NCI-H460 (cell line): ENCODE data around the gene PDPK1. TPM values are rescaled to one million over a fixed set of nuclear protein-coding genes. Genes with fewer than 3 reads are reported as not detected.
"Not testable (repeated sequence)": the region's sequence is repeated elsewhere in the genome, so short reads cannot be mapped to it uniquely, and the experiment has no call there.

Source experiments
- DNase-seq: peaks from one replicate; pipeline ENCODE4 v3.0.0-alpha.2; 2016; ENCODE audit warnings: low read depth; ENCODE audit errors: extremely low read depth
- total RNA-seq: library from RNA; depleted of rRNA; stranded (reverse); fragments of >200 nt; shearing (Covaris generic); gene quantifications from 2 replicates; pipeline ENCODE4 v1.2.3, GENCODE V29; 2014

The PDPK1 gene
- total RNA-seq, 1 experiment from 2014 or later, result 22.5 TPM

GRCh38 chr16:2539192-2539844 is 1.5 kb downstream of the PDPK1 start:
- not testable (repeated sequence) for DNase-seq

GRCh38 chr16:2539845-2540458 is 2.1 kb downstream of the PDPK1 start:
- DNase-seq, result not testable (repeated sequence)

DNA sequence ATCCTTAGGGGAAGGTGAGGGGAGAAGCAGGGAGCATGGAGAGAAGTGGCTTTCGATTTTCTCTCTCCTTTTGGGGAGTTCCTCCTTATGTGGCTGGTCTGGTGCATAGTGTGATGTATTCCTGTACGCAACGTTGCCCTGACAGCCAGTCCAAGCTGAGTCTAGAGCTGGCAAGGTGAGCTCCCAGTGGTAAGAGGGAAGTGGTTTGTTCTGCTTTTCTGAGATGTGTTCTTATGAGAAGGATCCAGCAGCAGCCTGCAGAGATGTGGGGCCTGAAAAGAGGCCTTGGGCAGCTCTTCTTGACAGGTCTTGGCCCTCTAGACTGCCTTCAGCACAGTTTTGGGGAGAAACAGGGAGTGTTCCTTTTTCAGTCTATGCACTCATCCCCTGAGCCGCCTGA is 3.1 kb downstream of the PDPK1 start:
- DNase-seq, result not testable (repeated sequence)

DNA sequence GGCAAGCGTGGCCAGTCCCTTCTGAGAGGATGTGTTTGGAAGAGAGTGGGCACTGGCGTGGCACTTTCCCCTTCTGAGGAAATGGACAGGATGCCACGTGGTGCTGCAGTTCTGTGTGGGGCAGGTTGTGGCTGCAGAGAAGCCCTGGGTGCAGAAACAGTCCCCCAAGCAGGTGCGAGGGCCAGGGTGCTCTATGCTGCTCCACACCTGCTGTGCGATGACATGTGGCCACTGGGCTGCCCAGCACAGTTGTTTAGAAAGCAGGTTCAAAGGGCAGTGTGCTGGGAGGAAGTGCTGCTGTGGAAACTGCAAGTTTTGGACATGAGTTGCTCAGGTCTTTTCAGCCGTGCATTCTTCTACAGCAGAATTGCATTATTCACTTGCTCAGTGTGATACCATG is 3.6 kb downstream of the PDPK1 start:
- not testable (repeated sequence) for DNase-seq

- not testable (repeated sequence) for DNase-seq
Observed at GRCh38 chr16:2543771-2544170, 6.0 kb downstream of the PDPK1 start.

DNA sequence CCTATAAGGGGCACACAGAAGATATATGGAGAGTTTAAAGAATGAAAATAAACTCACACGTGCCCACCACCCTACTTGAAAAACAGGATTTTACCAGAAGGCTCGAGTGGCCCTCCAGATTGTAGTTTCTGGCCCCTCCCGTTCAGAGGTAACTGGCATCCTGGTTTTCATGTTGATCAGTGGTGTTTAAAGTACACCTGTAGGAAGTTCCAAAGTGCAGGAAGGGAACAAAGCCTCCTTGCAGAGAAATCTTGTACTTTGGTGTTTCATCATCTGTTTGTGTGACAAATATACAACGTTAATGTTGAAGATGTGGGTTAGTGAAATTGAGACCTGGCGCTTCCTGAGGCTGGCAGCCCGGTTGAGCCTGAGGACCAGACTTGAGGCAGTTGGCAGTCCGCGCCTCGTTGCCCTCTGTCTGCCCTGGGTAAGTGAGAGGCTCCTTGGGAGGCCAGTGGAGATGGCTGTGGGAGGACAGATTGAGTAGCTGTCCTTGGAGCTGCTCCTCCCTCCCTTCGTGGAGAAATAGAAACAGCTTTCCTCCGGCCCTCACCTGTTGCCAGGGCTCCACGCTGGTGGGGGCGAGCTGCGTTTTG is 12.6 kb downstream of the PDPK1 start:
- not testable (repeated sequence) for DNase-seq

- not testable (repeated sequence) for DNase-seq
Observed at GRCh38 chr16:2551420-2551889, 13.6 kb downstream of the PDPK1 start.

DNA sequence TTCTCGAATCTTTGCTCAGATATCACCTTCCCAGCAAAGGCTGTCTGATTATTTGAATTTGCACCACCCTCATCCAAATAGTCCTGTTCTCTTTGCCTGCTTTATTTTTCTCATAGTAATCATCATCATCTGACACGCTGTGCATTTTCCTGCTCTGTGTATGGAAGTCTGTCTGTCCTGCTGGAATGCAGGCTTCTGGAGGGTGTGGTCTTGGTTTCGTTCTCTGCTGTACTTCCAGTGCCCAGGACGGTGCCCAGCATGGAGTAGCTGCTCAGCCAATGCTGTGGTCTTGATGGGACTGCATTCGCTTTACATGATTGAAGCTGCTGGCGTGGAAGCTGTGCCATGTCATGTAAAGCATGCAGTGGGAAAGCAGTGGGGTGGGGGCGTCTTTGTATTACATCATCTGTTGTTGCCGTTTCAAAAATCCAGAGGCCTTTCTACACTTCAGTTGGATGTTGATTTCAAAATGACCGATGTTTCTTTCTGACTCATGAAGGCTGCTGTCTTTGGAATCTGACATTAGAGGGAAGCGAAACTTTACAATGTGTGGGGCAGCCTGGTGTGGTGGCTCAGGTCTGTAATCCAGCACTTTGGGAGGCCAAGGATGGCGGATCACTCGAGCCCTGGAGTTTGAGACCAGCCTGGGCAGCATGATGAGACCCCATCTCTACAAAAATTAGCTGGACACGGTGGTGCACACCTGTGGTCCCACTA is 17.0 kb downstream of the PDPK1 start:
- not testable (repeated sequence) for DNase-seq

- not testable (repeated sequence) for DNase-seq
Observed at GRCh38 chr16:2557150-2557549, 19.3 kb downstream of the PDPK1 start.

DNA sequence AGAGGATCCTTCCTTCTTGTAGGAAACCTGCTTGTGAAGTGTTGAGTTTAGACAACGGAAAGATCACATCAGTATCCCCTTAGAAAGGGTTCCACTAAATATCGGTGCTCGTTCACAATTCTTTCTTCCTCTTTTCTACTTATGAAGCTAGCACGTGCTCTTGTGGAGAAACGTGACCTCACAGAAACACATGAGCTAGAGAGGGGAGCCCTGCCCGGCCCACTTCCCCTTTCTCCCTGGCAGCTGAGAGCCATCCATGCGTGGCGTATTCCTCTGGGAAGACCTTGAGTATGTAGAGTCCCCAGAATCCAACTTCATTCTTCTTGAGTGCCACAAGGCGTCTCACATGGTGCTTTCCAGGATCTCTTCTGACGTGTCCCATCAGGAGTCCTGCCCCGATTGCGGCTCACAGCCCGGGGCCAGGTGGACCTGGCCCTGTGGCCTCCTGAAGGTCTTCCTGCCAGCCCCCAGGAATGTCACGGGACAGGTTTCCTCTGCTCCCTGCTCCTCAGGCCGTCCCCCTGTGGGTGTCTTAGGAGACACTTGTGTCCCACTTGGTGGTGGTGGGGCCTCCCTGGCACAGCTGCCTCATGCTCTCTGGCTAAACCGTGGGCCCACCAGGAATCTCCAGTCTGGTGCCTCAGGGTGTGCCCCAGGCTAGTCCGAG is 22.4 kb downstream of the PDPK1 start:
- DNase-seq, result not testable (repeated sequence)

DNA sequence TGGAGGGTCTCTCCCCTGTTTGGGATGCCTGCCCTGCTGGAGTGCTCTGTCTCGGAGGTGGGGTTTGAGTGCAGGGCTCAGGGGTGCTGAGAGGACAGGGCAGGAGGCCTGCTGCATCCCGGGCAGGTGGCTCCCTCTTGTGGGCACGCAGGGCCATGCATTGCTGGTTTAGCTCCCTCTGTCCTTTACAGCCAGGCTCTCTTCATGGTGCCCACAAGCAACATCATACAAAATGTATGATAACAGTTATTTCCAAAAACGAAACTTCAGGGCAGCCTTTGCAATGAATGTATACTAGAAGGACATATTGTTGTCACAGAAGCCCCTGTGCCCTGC is 22.9 kb downstream of the PDPK1 start:
- not testable (repeated sequence) for DNase-seq

- not testable (repeated sequence) for DNase-seq
Observed at GRCh38 chr16:2567506-2567905, 29.7 kb downstream of the PDPK1 start.

GRCh38 chr16:2568573-2568972 is 30.8 kb downstream of the PDPK1 start:
- not testable (repeated sequence) for DNase-seq

GRCh38 chr16:2572704-2573103 is 34.9 kb downstream of the PDPK1 start:
- DNase-seq, result not testable (repeated sequence)

DNA sequence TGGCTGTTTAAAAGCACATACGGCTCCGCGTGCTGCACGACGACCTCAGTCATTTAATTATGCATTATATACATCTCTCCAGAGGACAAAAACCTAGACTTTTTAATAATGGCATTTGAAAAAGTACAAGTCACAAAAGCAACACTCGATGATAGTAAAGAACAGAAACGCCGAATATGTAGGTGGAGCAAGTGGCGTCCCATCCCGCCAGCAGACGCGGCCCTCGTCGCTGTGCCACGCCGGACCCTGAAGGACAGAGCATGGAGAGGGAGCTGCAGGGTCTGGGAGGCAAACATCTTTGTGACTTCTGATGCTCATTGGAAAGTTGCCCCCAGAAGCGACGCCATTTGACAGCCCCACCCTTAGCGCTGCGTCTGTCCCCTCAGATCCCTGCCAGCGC is 38.0 kb downstream of the PDPK1 start:
- not testable (repeated sequence) for DNase-seq

GRCh38 chr16:2577044-2577443 is 39.2 kb downstream of the PDPK1 start:
- DNase-seq, result not testable (repeated sequence)

- DNase-seq, result not testable (repeated sequence)
Observed at GRCh38 chr16:2578905-2579304, 41.1 kb downstream of the PDPK1 start.

DNA sequence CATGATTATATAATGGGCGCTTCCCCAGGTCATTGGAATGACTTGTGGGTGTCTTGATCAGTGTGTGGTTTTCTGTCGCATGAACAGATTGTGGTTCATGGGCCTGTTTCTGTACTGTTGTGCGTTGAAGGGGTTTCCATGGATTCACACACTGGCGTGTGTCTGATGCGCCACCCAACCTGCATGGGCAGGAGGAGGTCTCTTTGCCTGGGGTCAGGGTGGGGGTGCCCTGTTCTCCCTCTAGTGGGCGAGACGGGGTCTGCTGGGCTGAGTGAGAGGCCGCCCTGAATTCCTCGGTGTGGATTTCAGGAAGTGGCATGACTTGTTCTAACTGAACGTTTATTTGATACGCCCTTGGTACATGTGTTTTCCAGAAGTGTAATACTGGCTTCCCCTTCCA is 42.3 kb downstream of the PDPK1 start:
- not testable (repeated sequence) for DNase-seq

- DNase-seq, result not testable (repeated sequence)
Observed at GRCh38 chr16:2580818-2581217, 43.0 kb downstream of the PDPK1 start.

GRCh38 chr16:2584729-2585650 is 47.2 kb downstream of the PDPK1 start:
- DNase-seq, result no peak
